HK-2 (cell line): ENCODE data around the gene NR1I3.
"Not testable (repeated sequence)": the region's sequence is repeated elsewhere in the genome, so short reads cannot be mapped to it uniquely, and the experiment has no call there.

Experiments
- DNase-seq: peaks from one replicate; pipeline ENCODE4 v3.0.0-alpha.2; 2018; ENCODE audit not compliant: unreplicated experiment

NR1I3 gene

GRCh38 chr1:161238039-161238473 lies at the start of gene NR1I3:
Gene NR1I3 (minus strand): TSS chr1:161238203. CDS start chr1:161236565, 1,638 bp downstream.
- no peak for DNase-seq

GRCh38 chr1:161287482-161288054 lies 49.6 kb upstream of the NR1I3 start:
- DNase-seq: no peak

DNA sequence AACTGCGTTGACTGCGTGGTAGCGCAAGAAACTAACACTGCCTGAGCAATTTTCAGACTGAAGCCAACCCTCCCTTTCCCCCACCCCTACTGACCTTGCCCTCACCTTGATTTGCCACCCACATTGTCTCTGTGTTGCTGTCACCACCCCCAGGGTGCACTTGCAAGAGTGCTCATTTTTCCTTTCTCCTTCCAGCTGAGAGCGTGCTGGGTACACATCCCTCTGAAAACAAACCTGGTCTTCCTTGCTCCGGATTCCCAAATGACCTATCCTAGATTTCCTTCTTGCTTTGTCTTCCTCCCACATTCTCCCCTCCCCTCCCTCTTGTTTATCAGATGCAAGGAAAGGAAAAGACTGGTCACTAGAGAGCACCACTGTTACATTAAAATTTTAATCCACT lies 47.5 kb upstream of the NR1I3 start:
- no peak for DNase-seq

GRCh38 chr1:161285113-161285512 lies 47.1 kb upstream of the NR1I3 start:
- no peak for DNase-seq

GRCh38 chr1:161282991-161283390 lies 45.0 kb upstream of the NR1I3 start:
- DNase-seq: no peak

DNA sequence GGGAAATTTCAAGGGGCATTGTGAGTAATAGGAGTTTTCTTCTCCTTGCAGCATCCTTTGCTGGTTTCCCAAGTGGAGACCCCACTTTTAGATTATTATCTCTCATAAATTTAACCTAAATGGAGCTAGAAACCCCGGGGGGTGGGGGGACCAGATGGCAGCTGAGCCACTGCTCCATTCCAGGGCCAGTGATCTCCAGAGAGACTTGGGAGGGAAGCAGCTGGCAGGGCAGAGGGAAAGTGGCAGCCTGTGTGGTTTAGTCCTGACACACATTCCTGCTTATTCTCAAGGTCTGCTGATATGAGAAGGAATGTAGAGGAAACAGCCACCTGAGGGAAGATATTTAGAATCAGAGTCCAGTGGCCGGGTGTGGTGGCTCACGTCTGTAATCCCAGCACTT lies 36.9 kb upstream of the NR1I3 start:
- no peak for DNase-seq

DNA sequence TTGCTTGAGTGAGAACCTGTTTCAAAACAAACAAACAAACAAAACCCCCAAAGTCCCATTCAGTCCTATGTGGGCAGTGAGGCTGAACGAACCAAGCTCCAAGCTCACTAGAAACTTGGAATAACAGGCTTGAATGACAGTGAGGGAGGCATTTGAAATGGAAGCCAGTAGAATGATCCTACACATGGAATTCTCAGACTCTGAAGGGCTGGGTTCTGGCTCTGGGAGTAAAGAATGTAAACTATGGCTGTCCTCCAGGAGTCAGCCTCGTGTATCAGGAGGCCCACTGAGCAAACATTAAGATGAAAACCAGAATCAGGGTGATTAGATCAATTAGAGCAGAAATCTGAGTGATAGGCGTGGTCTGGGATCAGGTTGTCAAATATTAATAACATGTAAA lies 35.4 kb upstream of the NR1I3 start:
- no peak for DNase-seq

- DNase-seq: no peak
Observed at GRCh38 chr1:161267321-161267720, 29.3 kb upstream of the NR1I3 start.

DNA sequence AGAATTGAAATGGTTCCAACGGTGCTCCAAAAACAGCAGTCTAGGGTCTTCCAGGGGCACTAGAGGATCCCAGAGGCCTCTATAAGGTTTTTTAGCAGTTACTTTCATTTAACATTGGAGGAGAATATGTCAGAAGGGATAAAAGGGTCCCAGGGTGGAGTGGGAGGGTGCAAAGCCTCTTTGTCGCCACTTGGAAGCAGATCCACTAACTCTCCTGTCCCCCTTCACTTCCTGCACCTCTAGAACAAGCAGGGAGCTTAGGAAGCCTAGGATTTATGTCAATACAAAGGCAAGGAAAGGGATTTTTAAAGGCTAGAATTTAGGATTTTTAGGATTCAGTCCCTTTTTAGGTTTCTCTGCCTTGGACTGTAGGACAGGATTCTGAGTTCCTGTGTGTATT lies 28.8 kb upstream of the NR1I3 start:
- no peak for DNase-seq

- DNase-seq: peak; percentile 18
Observed at GRCh38 chr1:161266202-161266601, 28.2 kb upstream of the NR1I3 start.

- no peak for DNase-seq
Observed at GRCh38 chr1:161265305-161265704, 27.3 kb upstream of the NR1I3 start.

GRCh38 chr1:161261261-161262235 lies 23.5 kb upstream of the NR1I3 start:
- DNase-seq: peak; percentile 5

DNA sequence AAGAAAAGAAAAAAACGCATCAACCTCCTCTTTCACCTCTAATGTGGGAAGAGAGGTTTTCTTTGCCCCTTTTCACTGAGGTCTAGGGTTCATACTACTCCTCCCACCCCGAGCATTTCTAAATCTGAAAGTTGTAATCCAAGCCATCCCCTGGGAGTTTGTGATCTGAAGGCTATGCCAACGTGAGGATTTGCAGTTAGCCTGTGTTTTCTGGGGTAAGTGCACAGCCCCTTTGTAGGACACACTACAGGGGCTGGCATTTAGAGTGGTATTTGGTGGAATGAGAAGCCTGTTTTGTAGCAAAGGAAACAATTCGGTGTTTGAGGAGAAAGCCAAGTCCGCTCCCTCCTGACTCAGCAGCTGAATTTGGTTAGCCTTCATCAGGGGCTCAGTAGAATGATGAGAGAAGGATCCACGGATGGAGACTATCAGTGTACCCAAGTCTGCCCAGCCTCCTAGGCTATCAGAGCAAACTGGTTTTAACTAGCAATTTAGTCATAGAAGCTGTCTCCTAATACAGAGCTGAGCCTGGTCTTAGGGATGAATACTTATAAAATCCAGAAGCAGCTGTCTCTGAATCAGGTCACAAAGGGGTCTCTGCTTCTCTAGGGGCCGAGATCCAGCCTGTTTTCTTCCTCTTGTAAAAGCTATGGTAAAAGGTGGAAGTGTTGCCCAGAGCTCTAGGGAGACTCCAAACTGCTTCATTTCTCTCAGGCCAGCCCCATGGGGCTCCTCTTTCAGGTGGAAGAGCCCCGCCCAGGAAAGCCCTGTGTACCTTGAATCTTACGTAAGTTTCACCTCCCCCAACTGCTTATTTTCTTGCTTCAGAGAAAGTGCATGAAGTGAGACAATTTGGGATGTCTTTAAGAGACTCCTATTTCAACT lies 22.6 kb upstream of the NR1I3 start:
- DNase-seq: no peak

DNA sequence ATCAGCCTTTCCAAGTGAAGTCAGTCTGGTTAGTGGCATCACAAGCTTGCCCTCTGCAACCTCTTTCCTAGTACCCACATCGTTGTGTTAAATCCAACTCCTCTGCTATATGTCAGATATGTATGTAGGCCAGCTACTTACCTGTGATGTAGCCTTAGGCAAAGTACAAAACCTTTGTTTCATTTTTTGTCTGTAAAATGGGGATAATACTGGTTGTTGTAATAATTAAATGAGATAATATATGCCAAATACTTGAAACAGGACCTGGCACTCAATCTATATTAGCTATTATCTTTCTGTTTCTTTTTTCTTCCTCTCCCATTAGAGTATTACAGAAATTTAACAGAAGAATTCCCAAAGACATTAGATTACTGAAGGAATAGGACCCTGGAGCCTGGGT lies 21.8 kb upstream of the NR1I3 start:
- no peak for DNase-seq

DNA sequence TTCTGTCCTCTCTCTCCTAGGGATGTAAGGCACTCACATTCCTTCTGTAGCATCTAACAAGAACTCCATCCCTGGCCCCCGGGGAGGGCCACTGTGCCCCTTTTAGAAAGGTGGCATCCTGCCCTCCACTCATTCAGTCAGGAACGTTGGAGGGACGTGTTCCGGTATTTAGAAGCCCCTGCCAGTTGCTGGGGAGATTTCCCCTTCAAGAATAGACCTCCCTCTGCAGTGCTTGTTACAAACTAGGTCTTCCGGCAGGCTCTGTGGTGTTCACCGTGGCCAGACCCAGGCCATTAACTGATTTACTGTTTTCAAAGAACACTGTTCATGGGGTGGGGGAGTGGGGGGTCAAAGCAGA lies 21.3 kb upstream of the NR1I3 start:
- DNase-seq: no peak

- no peak for DNase-seq
Observed at GRCh38 chr1:161258439-161259344, 20.7 kb upstream of the NR1I3 start, which contains the start of gene PCP4L1. Gene PCP4L1 (plus strand): TSS chr1:161258745. CDS start chr1:161258975, 230 bp downstream.

DNA sequence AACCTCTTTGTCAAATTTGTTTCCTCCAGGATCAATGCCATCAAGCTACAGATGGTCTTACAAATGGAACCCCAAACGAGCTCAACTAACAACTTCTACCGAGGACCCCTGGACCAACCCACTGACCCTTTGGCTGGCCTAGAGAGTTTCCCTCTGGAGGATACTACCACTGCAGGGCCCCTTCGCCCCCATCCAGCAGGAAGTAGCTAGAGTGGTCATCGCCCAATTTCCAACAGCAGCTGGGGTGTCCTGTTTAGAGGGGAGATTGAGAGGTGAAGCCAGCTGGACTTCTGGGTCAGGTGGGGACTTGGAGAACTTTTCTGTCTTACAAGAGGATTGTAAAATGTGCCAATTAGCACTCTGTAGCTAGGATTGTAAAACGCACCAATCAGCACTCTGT lies 19.1 kb upstream of the NR1I3 start:
- not testable (repeated sequence) for DNase-seq

GRCh38 chr1:161255955-161256520 lies 18.0 kb upstream of the NR1I3 start:
- DNase-seq: not testable (repeated sequence)

DNA sequence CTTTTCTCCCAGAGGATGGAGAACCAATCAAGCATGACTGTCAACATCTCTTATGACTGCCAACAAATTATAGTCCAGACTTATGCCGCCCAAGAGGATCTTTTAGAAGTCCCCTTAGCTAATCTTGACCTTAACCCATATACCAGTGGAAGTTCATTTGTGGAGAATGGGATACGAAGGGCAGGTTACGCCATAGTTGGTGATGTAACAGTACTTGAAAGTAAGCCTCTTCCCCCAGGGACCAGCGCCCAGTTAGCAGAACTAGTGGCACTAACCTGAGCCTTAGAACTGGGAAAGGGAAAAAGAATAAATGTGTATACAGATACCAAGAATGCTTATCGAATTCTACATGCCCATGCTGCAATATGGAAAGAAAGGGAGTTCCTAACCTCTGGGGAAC lies 17.3 kb upstream of the NR1I3 start:
- DNase-seq: not testable (repeated sequence)

GRCh38 chr1:161251579-161251978 lies 13.6 kb upstream of the NR1I3 start:
- DNase-seq: no peak

DNA sequence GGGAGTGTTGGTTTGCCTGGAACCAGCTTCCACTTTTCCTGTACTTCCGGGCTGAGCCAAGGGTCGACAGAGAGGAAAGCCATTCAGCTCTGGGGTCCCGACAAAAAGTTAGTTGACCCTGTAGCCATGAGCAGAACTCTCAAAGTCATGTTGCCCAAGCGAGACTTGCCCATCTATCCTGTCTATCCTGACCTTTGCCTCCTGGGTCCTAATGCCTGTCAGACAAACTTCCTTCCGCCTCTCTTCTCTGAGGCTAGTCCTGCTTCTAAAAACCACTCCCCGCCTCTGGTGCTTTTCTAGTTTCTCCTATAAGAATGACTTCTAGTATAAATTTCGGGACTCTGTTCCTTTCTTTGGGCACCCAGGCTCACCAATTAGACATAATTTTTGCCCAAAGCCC lies 12.8 kb upstream of the NR1I3 start:
- DNase-seq: no peak
